IMR-90 (cell line): ENCODE data around the gene EGF. TPM values are rescaled to one million over a fixed set of nuclear protein-coding genes. Genes with fewer than 3 reads are reported as not detected.

Source experiments
- ATAC-seq: fragments of 200-7000 bp; cut with Tn5 transposase; 2 replicates; pipeline ENCODE4 v1.9.1; 2020; ENCODE audit warnings: low read depth, mild to moderate bottlenecking, moderate library complexity
- BruUV-seq: library from RNA; stranded (reverse); fragments of 400-500 nt; replicated peaks from 2 replicates; lab custom pipeline; 2021; lab: Mats Ljungman, UMichigan
- CTCF ChIA-PET: fragments of 300-600 bp; formaldehyde crosslinking; extraction: SDS; loops from one replicate; lab custom pipeline; 2021; ENCODE audit warnings: antibody characterized with exemption; lab: Yijun Ruan, JAX
- POLR2A ChIA-PET: fragments of 300-600 bp; sonication (Branson Sonifier 250); formaldehyde crosslinking; loops from one replicate; lab custom pipeline; 2022; ENCODE audit warnings: antibody characterized with exemption; ENCODE audit not compliant: unreplicated experiment; lab: Charles Lee
- DNase-seq: peaks from one replicate; pipeline ENCODE4 v3.0.0; 2013
- H2AFZ ChIP-seq: replicated peaks from 2 replicates; pipeline ENCODE3; 2013; ENCODE audit warnings: low read length, mild to moderate bottlenecking; ENCODE audit not compliant: poor library complexity
- H2AK5ac ChIP-seq: 2 replicates; pipeline ENCODE4 v1.6.1; 2013; ENCODE audit warnings: low read depth, low read length, inconsistent platforms
- H2AK9ac ChIP-seq: replicated peaks from 2 replicates; pipeline ENCODE3; 2013; ENCODE audit warnings: mild to moderate bottlenecking, low read depth, low read length, moderate library complexity; ENCODE audit not compliant: poor library complexity
- H2BK120ac ChIP-seq: 2 replicates; pipeline ENCODE4 v1.6.1; 2013; ENCODE audit warnings: low read depth, low read length, inconsistent platforms
- H2BK15ac ChIP-seq: 3 replicates; pipeline ENCODE4 v1.6.1; 2013; ENCODE audit warnings: low read depth, low read length, inconsistent platforms
- H2BK20ac ChIP-seq: 2 replicates; pipeline ENCODE4 v1.6.1; 2013; ENCODE audit warnings: low read depth, mild to moderate bottlenecking, inconsistent platforms, low read length, moderate library complexity
- H2BK5ac ChIP-seq: 2 replicates; pipeline ENCODE4 v1.6.1; 2013; ENCODE audit warnings: mild to moderate bottlenecking, low read depth, low read length, inconsistent platforms; ENCODE audit not compliant: poor library complexity, severe bottlenecking
- H3K14ac ChIP-seq: replicated peaks from 2 replicates; pipeline ENCODE4 v1.6.1; 2013; ENCODE audit warnings: low read depth, low read length, inconsistent platforms
- H3K18ac ChIP-seq: 2 replicates; pipeline ENCODE4 v1.6.1; 2013; ENCODE audit warnings: low read depth, low read length, control low read depth
- H3K23ac ChIP-seq: 2 replicates; pipeline ENCODE4 v1.6.1; 2013; ENCODE audit warnings: low read depth, low read length, inconsistent platforms
- H3K27ac ChIP-seq: 2 replicates; pipeline ENCODE4 v1.5.1; 2013; ENCODE audit warnings: mild to moderate bottlenecking, control low read depth, low read length; ENCODE audit not compliant: insufficient read depth
- H3K27me3 ChIP-seq: 2 replicates; pipeline ENCODE4 v1.6.1; 2013; ENCODE audit warnings: low read length; ENCODE audit not compliant: control insufficient read depth, insufficient read depth
- H3K36me3 ChIP-seq: 2 replicates; pipeline ENCODE4 v1.6.1; 2013; ENCODE audit warnings: low read length, mixed read lengths; ENCODE audit not compliant: control insufficient read depth, insufficient read depth
- H3K4ac ChIP-seq: 2 replicates; pipeline ENCODE4 v1.6.1; 2013; ENCODE audit warnings: low read depth, low read length, inconsistent platforms
- H3K4me1 ChIP-seq: 2 replicates; pipeline ENCODE4 v1.6.1; 2013; ENCODE audit warnings: low read length, mixed read lengths; ENCODE audit not compliant: control insufficient read depth, insufficient read depth
- H3K4me2 ChIP-seq: 2 replicates; pipeline ENCODE4 v1.6.1; 2013; ENCODE audit warnings: low read depth, mild to moderate bottlenecking, control low read depth, low read length, moderate library complexity
- H3K4me3 ChIP-seq: 2 replicates; pipeline ENCODE4 v1.5.1; 2013; ENCODE audit warnings: low read depth, mild to moderate bottlenecking, control low read depth, low read length, moderate library complexity; ENCODE audit not compliant: insufficient read depth
- H3K56ac ChIP-seq: 2 replicates; pipeline ENCODE4 v1.6.1; 2013; ENCODE audit warnings: low read length, inconsistent platforms; ENCODE audit not compliant: insufficient read depth; ENCODE audit errors: extremely low read depth
- H3K79me1 ChIP-seq, 2 experiments: 2 replicates each; pipeline ENCODE4 v1.6.1; 2013; ENCODE audit warnings: low read length in 2 of 2, inconsistent platforms in 1 of 2, low read depth in 1 of 2
- H3K9ac ChIP-seq: 2 replicates; pipeline ENCODE4 v1.6.1; 2013; ENCODE audit warnings: low read depth, low read length, control low read depth
- H3K9me1 ChIP-seq: 2 replicates; pipeline ENCODE4 v1.6.1; 2013; ENCODE audit warnings: low read length, inconsistent platforms; ENCODE audit not compliant: insufficient read depth
- H3K9me3 ChIP-seq: 2 replicates; pipeline ENCODE4 v1.6.1; 2013; ENCODE audit warnings: low read length; ENCODE audit not compliant: control insufficient read depth, insufficient read depth
- H4K20me1 ChIP-seq: 2 replicates; pipeline ENCODE4 v1.6.1; 2013; ENCODE audit warnings: low read length, inconsistent platforms; ENCODE audit not compliant: insufficient read depth
- H4K5ac ChIP-seq: 2 replicates; pipeline ENCODE4 v1.6.1; 2013; ENCODE audit warnings: mild to moderate bottlenecking, low read depth, low read length, control low read depth
- H4K8ac ChIP-seq, 2 experiments: 2 replicates each; pipeline ENCODE4 v1.6.1; 2013; ENCODE audit warnings: low read depth in 2 of 2, low read length in 2 of 2, control low read depth in 1 of 2, inconsistent platforms in 1 of 2
- H4K91ac ChIP-seq: 2 replicates; pipeline ENCODE4 v1.6.1; 2013; ENCODE audit warnings: low read depth, low read length, inconsistent platforms; ENCODE audit not compliant: insufficient read depth
- CHD1 ChIP-seq: IDR thresholded peaks from 2 replicates; pipeline ENCODE4 v1.6.1; 2012; ENCODE audit warnings: low read depth, low read length, improper control_type of control experiment
- CTCF ChIP-seq: conservative IDR thresholded peaks from 2 replicates; pipeline ENCODE4 v1.5.1; 2012; ENCODE audit warnings: mild to moderate bottlenecking, low read depth, low read length, improper control_type of control experiment
- FOS ChIP-seq: fragments of 150-350 bp; IDR thresholded peaks from 2 replicates; pipeline ENCODE4 v1.6.1; 2016; ENCODE audit warnings: low read depth, low read length
- MAFK ChIP-seq: IDR thresholded peaks from 2 replicates; pipeline ENCODE4 v1.6.1; 2012; ENCODE audit warnings: low read depth, low read length, improper control_type of control experiment
- RCOR1 ChIP-seq: IDR thresholded peaks from 2 replicates; pipeline ENCODE4 v1.6.1; 2012; ENCODE audit warnings: mild to moderate bottlenecking, low read length, improper control_type of control experiment; ENCODE audit not compliant: insufficient replicate concordance
- WGBS, 2 experiments: methylation state at CpG; one replicate each; pipeline versions ENCODE4 v1.1.5 to v1.1.7; 2013; ENCODE audit warnings: missing lambda C conversion rate in 2 of 2; ENCODE audit not compliant: insufficient read length in 1 of 2; ENCODE audit errors: extremely low coverage in 2 of 2; 5-methylcytosine and 5-hydroxymethylcytosine counted together
- dilution Hi-C: fragments of 300-500 bp; cut with HindIII; formaldehyde crosslinking; loops from one replicate; pipeline ENCODE4 v1.14.3; 2018; ENCODE audit warnings: low sequenced_read_pairs; ENCODE audit not compliant: unreplicated experiment
- in situ Hi-C: fragments of 300-500 bp; cut with MboI; formaldehyde crosslinking; loops from 3 replicates; pipeline ENCODE4 v1.14.3; 2019; ENCODE audit warnings: low sequenced_read_pairs, inconsistent platforms, mixed read lengths
- intact Hi-C: fragments of 100-400 bp; cut with micrococcal nuclease; formaldehyde crosslinking; loops from 2 replicates; pipeline ENCODE4 v1.10.0; 2022
- polyA plus RNA-seq, 3 experiments: library from polyadenylated mRNA; depleted of rRNA; stranded (reverse); fragments of >200 nt; gene quantifications; 2 replicates each; pipeline ENCODE4 v1.2.3, GENCODE V29; 2012; ENCODE audit warnings: low replicate concordance in 1 of 3
- total RNA-seq: library from RNA; depleted of rRNA; stranded (reverse); fragments of >200 nt; gene quantifications from 2 replicates; pipeline ENCODE4 v1.2.3, GENCODE V29; 2012

Gene EGF
- total and polyA plus RNA-seq, 2 of the 4 experiments (the other 2 are of a cell fraction) = 1.7 to 2.2 TPM

GRCh38 chr4:109913596-109914241 is 1.0 kb downstream of the EGF start:
- no TSS peak for BruUV-seq
- no peak overlapping the region for H3K23ac ChIP-seq
- no peak overlapping the region for H3K27ac ChIP-seq
- ChIA-PET POLR2A (no interaction called here), CTCF (no interaction called here)
- no peak overlapping the region for H4K91ac ChIP-seq
- H3K27me3 ChIP-seq = peaks cover 1% of the 10 kb centered on the region; the same call in 1 of the 2 replicates
- H4K8ac ChIP-seq = no peak overlapping the region
- H3K9ac ChIP-seq = no peak overlapping the region
- dilution Hi-C loops (no loop called here), intact Hi-C loops (no loop called here), in situ Hi-C loops (no loop called here)
- H2AK9ac ChIP-seq = no peak overlapping the region
- no peak overlapping the region for H4K5ac ChIP-seq
- H3K18ac ChIP-seq = no peak overlapping the region
- WGBS, 2 experiments = no CpG with 5 or more reads among the region's 2 CpGs
- H3K4me2 ChIP-seq = no peak overlapping the region
- H2BK20ac ChIP-seq = no peak overlapping the region
- no peak overlapping the region for H2BK120ac ChIP-seq
- no peak overlapping the region for H2BK5ac ChIP-seq
- H2AFZ ChIP-seq = no peak overlapping the region
- no peak overlapping the region for H3K4ac ChIP-seq
- ATAC-seq (no peak), DNase-seq (no peak)
- H3K4me3 ChIP-seq = no peak overlapping the region
- H3K56ac ChIP-seq = no peak overlapping the region
- no peaks in the 10 kb centered on the region for H4K20me1 ChIP-seq
- no peak for TF ChIP-seq RCOR1
- no peak for TF ChIP-seq CHD1
- no peak for TF ChIP-seq MAFK
- no peak for TF ChIP-seq CTCF
- no peak for TF ChIP-seq FOS
- no peaks in the 10 kb centered on the region; the same call in 1 of the 2 replicates for H3K9me1 ChIP-seq
- no peaks in the 10 kb centered on the region for H3K79me1 ChIP-seq
- no peak overlapping the region for H2AK5ac ChIP-seq
- no peaks in the 10 kb centered on the region for H3K36me3 ChIP-seq
- H2BK15ac ChIP-seq = no peak overlapping the region
- no peaks in the 10 kb centered on the region for H3K9me3 ChIP-seq
- no peak overlapping the region for H3K14ac ChIP-seq
- no peaks in the 10 kb centered on the region for H3K4me1 ChIP-seq
